Activated T-cell treated with anti-CD3 and anti-CD28 coated beads for 24 hours (primary cell): ENCODE data around the gene TIAM1.

Experiments used
- DNase-seq: peaks from one replicate; pipeline ENCODE4 v3.0.0-alpha.2; 2020; ENCODE audit warnings: low read depth

The TIAM1 gene

DNA sequence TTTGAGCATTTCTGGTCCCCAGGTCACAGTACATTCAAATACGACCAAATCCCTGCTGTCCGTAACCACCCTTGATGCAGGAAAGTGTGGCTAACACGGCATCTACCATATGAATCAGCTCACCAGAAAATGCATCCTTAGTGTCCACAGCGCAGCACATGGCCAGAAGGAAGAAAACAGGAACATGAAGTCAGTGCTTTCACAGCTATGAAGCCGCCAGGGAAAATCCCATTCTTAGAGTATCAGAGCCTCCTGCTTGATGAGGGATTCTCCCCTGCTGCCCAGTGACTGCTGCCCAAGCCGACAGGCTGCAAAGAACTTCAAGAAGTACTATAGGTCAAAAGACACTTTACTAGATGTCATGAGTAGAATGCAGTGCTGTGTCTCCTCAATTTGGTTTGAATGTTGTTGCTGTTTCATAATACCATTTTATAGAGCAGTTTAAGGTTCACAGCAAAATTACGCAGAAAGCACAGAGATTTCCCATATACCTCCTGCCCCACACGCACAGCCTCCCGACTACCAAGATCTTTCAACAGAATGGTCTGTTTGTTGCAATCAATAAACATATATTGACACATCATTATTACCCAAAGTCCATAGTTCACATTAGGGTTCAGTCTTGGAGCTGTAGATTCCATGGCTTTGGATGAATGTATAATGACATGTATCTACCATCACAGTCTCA, 14.5 kb downstream of the TIAM1 start:
- DNase-seq, result no peak

DNA sequence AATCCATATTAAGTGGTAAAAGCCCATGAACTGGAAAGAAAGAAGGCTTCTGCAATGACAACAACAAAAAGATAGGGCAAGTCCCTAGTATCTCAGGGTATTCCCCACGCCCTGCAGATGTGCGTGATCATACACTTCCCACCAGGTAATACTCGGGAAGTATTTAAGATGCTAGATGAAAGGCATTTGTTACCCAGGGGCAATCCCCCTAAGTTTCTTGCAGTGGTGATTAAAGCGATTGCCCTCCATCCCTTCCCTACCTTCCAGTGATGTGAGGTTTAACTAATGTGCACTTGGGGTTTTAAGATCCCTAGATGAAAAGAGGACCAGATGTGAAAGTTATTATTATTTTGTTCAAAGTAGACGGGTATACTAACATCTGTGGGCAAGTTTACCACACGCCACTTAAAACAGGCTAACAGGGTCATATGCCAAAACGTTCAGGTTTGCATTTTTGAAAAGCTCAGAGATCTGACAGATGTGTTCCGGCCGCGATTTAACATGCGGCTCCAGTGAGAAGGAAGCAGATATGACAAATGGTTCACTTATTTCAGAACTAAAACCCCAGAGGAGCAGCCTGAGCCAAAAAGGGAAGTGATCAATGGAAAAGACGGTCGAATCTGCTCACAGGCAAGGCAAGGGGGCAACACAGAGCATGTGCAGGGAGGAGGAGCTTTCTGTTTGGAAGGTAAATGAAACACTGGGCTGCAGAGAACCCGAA, 17.4 kb downstream of the TIAM1 start:
- DNase-seq, result peak; percentile 62

GRCh38 chr21:31318971-31319370, 25.1 kb downstream of the TIAM1 start:
- DNase-seq, result no peak

DNA sequence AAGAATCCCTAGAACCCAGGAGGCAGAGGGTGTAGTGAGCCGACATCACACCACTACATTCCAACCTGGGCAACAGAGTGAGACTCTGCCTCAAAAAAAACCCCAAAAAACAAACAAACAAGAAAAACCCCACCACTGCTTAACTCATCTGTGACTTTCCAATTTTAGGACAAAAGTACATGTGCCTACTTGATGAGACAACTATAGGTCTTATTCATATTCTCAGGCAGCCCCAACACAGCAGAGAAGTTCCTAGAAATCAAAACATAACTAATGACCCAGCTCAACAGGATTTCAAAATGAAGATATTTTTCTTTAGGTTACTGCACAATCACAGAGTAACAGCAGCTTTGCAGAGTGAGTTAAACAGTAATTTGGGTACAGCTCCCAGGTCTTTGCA, 26.4 kb downstream of the TIAM1 start:
- no peak for DNase-seq

GRCh38 chr21:31316488-31317169, 27.4 kb downstream of the TIAM1 start:
- no peak for DNase-seq

DNA sequence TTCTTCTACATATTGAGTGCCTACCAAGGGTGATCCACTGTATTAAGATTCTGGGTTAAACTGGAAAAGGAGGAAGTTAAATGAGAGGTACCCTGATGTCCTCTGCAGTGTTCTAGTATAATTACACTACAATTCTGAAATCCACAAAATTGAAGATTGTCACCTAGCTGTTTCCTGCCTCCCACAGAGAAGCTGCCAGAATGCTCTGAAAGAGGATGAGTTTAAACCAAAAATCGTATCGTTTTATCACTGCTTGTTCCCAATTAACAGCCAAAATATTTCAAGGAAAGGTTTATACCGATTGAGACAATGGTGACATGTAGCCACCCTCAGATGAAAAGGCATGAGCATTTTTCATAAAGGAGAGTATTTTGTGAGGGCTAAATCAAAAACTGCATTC, 28.0 kb downstream of the TIAM1 start:
- DNase-seq, result no peak

GRCh38 chr21:31310750-31311149, 33.3 kb downstream of the TIAM1 start:
- no peak for DNase-seq

GRCh38 chr21:31308584-31308983, 35.5 kb downstream of the TIAM1 start:
- DNase-seq, result no peak

DNA sequence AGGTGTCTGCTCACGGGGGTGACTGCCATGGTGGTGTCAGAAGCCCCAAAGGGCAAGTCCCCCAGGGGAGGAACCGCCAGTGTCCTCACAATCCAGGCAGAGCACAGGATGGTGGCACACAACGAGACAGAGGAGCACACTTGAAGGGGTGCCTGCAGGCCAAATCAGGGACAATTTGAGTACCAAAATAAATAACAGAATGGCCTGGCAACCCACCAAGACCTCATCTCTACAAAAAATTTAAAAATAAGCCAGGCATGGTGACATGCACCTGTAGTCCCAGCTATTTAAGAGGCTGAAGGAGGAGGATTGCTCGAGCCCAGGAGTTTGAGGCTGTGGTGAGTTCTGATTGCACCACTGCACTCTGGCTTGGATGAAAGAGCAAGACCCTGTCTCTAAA, 38.2 kb downstream of the TIAM1 start:
- no peak for DNase-seq

- no peak for DNase-seq
These were observed 44.5 kb downstream of the TIAM1 start for GRCh38 chr21:31299291-31300147.

DNA sequence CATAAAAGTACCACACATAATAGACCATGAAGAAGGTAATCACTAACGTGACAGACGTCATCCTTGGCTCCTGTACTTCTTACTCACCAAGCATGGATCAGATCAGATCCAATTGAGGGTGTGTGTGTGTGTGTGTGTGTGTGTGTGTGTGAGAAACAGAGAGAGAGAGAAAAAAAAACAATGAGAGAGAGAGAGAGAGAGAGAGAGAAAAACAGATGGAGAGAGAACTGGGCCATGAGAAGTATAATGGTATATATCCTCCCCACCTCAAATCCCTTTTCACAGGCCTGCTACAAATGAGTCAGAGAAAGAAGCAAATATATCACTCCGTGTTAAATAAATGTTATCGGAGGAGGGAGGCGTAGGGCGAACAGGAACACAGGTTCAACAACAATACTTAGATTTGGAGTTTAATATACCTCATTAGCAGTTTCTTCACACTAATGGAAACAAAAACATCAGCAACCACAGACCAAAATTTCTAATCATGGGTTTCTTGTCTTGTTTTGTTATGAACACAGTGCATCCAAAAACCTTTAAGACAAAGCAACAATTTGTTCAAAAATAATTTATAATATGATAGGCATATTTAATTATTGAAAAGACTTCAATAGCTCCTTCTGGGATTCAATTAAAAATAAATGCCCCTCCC, 45.3 kb downstream of the TIAM1 start:
- no peak for DNase-seq

DNA sequence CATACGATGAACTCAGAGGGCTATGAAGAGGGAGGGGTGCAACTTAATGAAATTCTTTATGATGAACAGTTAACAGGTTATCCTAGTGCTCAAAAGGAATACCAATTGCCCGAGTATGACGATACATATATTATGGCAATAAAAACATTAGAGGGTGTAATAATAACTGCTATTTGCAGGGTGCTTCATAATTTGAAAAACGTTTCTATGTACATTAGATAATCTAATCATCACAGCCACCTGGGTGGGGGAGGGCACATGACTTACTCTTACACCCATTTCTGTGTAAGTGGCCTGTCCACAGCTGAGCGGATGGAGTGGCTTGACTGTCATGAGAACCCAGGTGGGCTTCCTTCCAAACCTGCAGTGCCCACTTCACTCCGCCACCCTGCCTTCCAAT, 46.3 kb downstream of the TIAM1 start:
- no peak for DNase-seq

DNA sequence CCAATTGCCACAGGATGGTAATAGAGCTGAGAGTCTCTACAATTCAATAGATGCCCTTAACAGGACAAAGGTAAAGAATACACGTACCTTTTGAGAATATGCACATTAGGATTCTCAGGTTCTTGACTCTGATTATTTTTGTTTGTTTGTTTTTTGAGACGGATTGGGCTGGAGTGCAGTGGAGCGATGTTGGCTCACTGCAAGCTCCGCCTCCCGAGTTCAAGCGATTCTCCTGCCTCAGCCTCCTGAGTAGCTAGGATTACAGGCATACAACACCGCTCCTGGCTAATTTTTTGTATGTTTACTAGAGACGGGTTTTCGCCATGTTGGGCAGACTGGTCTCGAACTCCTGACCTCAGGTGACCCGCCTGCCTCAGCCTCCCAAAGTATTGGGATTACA, 48.4 kb downstream of the TIAM1 start:
- DNase-seq, result no peak

GRCh38 chr21:31294691-31295090, 49.4 kb downstream of the TIAM1 start:
- DNase-seq, result no peak

- peak; percentile 65 for DNase-seq
These were observed 50.1 kb downstream of the TIAM1 start for GRCh38 chr21:31293986-31294385.

- no peak for DNase-seq
These were observed 53.3 kb downstream of the TIAM1 start for GRCh38 chr21:31290765-31291164.

DNA sequence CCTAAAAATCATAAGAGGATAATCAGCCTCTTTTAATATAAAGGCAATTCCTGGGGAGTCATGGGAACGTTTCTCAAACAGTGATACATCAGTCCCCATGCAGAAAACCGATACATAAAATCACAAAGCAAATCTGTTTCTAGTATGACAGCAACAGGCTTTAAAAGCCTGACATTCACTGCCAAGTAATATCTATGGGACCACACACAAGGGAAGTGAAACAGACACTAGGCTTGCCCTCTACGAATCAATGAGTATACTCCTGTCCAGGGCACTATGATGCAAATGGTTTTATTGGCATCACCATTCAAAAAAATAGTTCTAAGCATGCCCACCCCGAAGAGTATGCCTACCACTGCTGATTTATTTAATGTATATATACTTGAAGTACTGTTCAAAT, 54.4 kb downstream of the TIAM1 start:
- DNase-seq, result no peak

- no peak for DNase-seq
These were observed 55.9 kb downstream of the TIAM1 start for GRCh38 chr21:31288191-31288590.

- DNase-seq, result no peak
These were observed 56.9 kb downstream of the TIAM1 start for GRCh38 chr21:31287201-31287600.

GRCh38 chr21:31286621-31287020, 57.4 kb downstream of the TIAM1 start:
- no peak for DNase-seq

DNA sequence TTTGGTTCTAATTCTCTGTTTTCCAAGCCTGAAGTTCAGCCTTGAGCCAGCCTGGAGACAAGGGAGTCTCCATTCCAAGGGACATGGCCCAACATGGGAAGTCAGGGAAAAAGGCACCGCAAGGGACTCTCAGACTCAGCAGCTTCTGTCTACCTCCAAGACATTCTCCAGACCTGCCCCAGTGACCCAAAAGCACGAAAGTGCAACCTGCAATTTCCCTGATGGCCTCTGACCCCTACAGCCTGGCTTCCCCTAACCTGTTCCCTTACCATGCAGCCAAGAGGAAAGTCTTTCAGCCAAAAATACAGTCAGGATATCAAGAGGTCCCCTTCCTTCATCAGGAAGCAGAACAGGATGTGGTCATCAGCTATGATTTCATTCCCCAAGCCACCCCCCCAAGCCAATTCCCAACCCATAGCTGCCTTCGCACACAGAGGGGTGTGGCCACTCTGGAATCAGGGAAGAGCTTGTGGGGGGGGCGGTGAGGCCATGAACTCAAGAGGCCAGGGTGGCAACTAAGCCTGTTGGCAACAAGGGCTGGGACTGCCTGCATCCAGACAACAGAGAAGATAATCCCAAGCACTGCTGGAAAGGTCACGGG, 59.2 kb downstream of the TIAM1 start:
- DNase-seq, result no peak
